ENCODE data around the gene COL15A1.

GRCh38 chr9:99069075-99069474 is 125.4 kb downstream of the COL15A1 start:
- TF ChIP-seq CTCF (IDR thresholded peaks at IDR 0.05; ENCODE audit: insufficient read depth, low read length): no peak
- no peak for TF ChIP-seq SPI1 (IDR thresholded peaks at IDR 0.05; ENCODE audit: borderline replicate concordance, low read depth)
- no peak for TF ChIP-seq REST (IDR thresholded peaks at IDR 0.05; ENCODE audit: insufficient replicate concordance, low read depth)
- TF ChIP-seq POLR2AphosphoS5 (IDR thresholded peaks at IDR 0.05; ENCODE audit: low read depth): no peak
